ENCODE data around the gene BMPR1B.
"Not testable (repeated sequence)": the region's sequence is repeated elsewhere in the genome, so short reads cannot be mapped to it uniquely, and the experiment has no call there.

BMPR1B gene

DNA sequence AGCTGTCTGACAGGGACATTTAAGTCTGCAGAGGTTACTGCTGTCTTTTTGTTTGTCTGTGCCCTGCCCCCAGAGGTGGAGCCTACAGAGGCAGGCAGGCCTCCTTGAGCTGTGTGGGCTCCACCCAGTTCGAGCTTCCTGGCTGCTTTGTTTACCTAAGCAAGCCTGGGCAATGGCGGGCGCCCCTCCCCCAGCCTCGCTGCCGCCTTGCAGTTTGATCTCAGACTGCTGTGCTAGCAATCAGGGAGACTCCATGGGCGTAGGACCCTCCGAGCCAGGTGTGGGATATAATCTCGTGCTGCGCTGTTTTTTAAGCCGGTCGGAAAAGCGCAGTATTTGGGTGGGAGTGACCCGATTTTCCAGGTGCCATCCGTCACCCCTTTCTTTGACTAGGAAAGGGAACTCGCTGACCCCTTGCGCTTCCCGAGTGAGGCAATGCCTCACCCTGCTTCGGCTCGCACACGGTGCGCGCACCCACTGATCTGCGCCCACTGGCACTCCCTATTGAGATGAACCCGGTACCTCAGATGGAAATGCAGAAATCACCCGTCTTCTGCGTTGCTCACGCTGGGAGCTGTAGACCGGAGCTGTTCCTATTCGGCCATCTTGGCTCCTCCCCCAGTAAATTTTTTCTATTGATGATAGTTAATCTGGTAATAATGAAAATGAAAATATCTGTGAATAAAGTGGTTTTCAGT is 83.6 kb downstream of the BMPR1B start:
- not testable (repeated sequence) for DNase-seq

DNA sequence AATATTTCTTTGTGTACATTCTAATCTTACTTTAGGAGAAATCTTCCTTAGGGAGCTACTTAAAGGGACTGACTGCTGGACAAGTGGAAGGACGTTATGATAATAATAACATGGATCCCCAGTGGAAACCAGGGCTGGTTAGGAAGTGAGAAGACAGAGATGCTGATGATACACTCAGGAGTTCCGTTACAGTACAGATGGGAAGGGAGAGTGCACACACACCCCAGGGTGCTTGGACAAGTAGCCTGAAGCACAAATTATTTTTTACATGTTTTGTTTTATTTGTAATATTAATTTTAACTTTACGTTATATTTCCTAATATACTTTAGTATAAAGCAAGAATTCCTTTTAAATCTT is 84.1 kb downstream of the BMPR1B start:
- no peak for DNase-seq

DNA sequence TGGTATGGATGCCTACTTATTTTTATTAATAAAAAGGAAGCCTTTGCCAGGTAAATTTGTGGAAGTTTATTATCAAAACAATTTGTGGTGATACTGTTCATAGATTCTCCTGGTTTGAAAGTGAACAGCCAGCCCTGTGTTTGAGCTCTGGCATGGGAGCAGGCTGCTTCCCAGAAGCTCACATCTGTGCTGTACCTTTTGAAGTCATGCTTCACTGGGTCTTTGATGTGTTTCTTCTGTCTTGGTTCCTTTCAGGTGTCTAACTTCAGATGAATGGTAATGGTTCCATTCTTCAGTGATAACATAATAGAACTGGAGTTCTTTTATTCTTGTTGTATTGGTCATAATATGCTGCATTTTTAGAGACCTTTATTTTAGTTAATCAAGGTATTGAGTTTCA is 85.5 kb downstream of the BMPR1B start:
- no peak for DNase-seq

DNA sequence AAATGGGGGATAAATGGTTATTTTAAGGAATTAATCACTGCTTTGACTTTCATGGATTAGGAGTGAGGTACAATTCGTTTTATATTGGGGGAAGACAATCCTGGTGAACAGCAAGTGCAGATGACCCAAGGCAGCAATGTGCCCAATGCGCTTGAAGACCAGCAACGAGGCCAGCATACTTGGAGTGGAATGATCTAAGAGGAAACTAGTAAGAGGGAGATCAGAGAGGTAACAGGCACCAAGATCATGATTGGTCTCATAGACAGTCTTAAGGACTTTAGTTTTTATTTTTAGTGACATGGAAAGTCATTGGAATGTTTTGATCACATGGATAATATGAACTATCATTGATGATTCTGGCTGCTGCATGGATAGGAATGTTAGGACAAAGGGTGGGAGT is 90.6 kb downstream of the BMPR1B start:
- no peak for DNase-seq

DNA sequence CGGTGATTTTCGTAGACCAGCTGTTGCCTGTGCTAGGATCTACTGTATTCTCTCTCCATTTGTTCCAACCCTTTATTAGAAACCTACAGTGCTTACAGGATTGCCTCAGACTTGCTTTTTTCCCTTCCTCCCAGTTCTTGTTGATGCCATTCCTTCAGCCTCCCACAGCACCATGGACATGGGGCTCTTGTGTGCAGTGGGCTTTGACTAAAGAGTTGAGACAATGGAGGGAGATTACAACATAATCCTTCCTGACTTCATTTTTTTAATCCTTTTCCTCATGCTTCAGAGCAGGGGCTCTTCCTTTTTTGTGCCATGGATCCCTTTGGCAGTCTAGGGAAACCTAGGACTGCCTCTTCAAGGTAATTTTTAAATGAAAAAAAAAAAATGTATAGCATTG is 92.1 kb downstream of the BMPR1B start:
- DNase-seq = no peak

DNA sequence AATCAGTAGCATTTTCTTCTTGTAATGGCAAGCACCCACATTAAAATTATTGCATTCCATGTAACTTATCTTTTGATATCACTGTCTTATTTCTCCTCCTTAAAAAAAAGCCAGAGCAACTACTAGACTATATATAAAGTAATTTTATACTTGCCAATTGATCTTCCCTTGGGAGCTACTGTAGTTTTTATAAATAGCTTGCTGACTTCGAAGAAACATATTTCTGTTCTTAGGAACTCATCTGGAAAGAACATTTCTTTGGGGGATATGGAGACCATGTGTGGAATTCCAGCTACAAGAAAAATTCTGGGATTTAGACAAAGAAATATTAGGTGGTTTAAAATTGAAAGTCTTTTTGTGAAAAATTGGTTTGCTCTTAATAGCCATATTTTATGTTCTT is 94.9 kb downstream of the BMPR1B start:
- no peak for DNase-seq

DNA sequence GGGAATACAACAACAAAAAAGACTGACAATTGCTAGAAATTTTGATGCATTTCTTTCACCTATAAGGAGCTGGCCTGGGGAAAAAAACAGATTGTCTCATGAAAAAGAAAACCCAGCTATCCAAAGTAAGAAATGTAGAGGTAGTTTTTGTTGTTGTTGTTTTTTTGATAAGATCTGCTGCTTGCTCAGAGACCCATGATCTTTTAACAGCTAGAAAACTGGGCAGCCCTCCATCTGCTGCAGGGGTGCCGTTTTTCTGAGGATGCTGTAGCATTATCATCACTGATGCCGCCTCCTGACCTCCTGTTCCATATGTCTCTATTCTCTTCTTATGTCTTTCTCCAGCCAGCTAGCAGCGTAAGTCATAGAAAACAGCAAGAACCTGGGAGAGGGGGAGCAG is 98.3 kb downstream of the BMPR1B start:
- no peak for DNase-seq

DNA sequence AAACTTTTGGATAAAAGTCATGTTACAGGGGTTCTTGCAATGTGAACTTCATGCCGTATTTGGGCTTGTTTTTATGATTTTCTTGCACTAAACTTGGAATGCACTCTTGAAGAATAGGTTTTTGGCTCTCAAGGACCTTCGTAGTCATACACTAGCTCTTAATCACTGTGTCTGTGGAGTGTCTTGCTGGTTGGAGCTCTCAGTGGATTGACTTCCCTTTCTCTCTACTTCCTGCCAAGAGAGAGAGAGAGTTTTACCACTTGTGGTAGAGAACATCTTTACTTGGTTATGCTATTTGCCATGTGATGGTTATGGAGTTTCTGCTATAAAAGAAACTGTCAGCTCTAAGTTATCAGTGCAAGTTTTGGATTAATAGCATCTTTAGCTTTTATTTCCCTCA is 112.4 kb downstream of the BMPR1B start:
- no peak for DNase-seq

DNA sequence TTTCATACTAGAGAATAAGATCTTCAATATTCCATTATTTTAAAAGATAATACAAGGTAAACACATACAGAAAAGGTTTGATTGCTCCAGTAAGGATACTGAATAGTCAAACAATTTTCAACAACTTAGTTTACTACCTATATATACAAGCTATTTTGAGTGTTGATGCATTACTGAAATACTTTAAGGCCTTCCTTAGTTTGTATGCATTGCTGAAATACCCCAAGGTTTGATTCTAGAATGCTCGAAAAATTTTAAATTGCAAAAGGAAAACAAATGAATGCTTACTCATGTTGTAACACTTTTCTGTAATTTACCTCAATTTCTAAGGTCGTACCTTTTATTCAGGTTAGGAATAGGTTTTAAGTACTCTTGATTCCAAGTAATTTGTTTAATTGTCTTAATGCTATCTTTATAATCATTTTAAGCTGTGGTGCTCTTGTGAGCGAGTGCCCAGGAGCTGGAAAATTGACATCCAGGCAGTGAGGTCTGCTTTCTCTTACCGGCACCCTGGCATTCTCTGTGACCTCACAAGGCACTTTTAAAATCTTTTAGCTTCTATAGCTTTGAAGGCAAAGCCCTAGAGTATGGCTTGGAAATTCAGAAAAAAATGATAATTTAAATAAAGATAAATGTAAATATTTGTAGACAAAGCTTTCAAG is 114.0 kb downstream of the BMPR1B start:
- DNase-seq = no peak

DNA sequence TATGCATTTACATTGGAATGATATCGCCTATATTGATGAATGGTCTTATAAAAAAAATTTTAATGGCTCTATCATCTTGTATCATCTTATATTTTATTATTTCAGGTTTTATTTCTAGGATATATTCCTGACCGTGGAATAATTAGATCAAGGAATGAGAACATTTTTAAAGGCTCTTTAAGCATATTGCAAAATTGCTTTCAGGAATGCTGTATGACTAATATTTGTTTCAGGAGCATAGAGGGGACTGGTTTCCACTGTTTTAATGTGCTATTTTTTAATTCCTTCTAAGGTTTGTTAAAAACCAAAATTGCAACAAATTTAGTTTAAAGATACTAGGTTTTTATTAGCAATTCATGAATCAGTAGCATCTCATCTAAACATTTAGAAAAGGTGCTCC is 120.2 kb downstream of the BMPR1B start:
- no peak for DNase-seq

DNA sequence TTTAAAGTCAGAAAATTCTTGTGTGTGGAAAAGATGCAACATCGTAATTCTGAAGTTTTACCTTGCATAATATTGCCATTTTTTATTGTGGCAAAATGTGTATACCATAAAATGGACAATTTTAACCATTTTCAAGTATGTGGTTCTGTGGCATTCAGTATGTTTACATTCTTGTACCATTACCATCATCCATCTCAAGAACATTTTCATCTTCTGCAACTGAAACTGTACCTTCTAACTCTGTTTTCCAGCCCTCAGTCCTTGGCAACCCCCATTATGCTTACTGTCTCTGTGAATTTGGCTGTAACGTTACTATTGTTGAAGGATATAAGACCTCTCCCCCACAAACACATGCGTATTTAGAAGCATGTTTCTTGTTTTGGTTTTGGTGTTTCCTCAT is 123.2 kb downstream of the BMPR1B start:
- no peak for DNase-seq

DNA sequence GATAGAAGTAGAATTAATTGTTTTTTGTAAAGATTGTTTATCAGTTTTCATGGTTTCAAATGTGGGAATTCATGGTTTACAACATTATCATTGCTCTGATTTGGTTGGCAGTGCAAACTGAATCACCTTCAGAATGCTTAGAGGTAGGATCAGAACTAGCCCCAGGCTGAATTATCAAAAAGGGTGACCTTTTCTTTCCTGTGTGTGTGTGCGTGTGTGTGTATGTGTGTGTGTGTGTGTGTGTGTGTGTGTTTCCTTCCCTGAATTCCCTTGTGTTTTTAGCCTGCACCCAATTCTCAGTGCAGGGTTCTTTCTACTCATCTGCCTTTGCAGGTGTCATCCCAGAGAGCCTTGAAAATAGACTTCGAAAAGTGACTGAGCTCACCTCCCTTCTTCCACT is 125.0 kb downstream of the BMPR1B start:
- no peak for DNase-seq

DNA sequence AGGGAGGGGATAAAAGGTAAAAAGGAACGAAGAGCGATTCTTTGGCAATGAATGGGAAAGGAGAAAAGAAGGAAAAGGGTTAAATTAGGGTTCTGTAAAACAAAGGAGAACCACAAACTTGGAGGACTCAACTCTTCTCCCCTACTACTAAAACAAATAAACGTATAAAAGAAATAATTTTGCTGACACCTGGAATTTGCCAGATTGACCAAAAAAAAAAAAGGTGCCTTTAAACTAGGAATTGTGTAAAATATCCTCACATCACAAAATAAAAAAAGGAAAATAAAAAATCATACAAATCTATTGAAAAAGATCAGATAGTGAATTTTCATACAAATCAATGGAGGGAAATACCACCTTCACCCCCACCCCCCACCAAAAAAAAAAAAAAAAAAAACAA is 129.3 kb downstream of the BMPR1B start:
- no peak for DNase-seq

DNA sequence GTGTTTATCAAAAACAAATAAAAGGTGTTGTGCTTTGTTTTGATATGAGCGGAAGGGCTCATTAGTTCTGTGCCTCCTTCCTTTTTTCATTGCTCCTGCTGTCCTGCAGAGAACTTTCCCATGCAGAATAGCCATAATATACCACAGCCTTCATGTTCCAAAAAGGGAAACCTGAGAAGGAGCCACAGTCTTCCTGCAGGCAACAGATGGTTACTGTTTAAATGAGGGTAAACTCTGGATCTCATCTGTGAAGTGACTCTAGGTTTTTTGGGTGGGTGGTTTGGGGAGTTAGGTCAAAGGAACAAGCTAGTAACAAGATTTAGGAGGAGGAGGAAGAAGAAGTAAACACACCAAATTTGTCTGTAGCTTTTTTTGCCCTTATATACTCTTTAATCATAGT is 131.8 kb downstream of the BMPR1B start:
- DNase-seq = no peak

DNA sequence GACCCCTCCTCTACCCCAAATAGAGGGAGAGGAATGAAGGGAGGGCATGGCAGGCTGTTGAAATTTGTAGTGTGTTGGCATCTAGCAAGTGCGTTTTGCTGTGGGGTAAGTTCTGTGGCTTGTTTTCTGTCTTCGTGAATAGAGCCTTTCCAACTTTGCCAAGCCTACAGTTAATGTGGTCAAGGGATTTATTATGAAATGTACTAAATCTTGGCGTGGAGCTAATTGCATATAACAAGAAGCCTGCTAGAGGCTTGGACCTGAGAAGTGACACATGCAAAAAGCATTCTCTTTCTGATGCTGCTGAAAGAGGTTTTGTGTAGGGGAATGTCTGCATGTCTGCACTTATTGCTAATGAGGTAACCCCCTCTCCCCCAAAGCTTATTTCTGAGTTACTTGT is 132.2 kb downstream of the BMPR1B start:
- DNase-seq = no peak

DNA sequence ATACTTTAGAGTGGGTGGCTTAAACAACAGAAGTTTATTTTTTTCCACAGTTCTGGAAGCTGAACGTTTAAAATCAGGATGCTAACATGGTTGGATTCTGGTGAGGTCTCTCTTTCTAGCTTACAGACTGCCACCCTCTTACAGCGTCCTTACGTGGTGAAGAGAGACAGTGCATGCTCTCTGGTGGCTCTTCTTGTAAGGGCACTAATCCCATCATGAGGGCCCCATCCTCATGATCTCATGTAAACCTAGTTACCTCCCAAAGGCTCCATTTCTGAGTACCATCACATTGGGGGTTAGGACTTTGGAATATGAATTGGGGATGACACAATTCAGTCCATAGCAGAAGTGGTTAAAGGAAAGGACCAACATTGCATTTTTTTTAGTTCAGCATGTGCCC is 132.8 kb downstream of the BMPR1B start:
- DNase-seq = no peak

DNA sequence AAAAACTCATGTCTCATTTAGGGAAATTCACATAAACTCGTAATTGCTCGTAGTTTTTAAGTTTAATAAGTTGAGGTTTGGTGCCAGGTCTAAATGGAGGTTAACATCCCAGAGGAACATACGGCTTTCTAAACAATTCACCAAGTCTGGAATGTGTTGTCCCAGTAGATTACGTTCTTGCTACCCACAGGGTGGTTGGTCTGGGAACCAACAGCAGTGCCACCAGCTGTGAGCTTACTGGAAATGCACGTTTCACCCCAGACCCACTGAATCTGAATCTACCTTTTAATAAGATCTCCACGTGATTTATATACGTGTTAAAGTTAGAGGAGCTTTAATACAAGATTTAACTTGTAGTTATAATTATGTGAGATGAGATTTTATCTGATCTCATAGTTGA is 134.3 kb downstream of the BMPR1B start:
- DNase-seq = no peak

DNA sequence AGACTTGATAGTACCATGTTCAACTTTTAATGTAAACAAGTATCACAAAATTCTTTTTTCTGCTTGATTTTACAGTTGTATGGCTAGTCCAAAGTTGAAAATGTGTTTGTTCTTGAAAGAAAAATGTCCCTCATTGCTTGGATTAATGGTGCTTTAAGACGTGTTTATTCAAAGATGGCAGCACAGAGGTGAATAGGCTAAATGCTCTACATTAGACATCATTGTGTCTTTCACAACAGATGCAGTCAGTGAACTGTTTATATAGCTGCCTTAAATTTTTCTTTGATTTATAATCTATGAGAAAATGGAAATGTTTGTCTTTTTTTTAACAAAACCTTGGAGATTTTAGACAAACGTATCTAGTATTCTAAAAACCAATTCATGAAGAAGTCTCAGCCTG is 137.3 kb downstream of the BMPR1B start:
- DNase-seq = no peak

DNA sequence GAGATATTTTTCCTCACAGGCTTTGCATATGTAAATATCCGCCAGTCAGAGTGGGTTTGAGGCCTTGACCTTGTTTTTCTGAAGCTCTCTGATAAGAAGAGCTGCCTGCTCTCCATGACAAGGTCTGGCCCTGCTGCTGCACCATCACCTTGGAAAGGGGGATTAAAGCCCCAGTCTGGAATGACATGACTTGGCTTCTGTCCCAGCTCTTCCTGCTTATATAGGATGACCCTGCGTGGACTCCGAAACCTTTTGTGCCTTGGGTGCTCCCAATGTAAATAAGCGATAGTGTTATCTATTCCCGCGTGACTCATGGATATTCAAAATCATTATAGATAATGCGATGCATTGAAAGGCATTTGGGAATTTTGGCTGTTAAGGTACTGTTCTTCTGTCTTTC is 139.3 kb downstream of the BMPR1B start:
- no peak for DNase-seq

DNA sequence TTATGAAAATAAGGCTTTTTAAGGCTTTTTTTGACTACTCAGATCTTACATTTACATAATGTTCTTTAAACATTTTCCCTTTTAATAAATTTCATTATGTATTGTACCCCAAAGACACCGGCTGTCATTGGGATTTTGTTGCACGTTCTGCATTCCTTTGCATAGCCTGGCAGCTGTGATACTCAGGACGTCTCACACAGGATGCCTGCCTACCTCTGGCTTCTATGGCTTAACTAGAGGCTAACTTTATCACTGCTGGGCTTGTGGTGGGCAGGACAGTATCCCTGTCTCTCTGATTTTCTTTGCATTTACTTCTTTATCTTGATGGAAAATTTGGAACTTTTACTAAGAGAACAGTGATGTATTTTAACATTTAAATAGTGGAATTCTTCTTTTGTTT is 147.8 kb downstream of the BMPR1B start:
- DNase-seq = no peak

DNA sequence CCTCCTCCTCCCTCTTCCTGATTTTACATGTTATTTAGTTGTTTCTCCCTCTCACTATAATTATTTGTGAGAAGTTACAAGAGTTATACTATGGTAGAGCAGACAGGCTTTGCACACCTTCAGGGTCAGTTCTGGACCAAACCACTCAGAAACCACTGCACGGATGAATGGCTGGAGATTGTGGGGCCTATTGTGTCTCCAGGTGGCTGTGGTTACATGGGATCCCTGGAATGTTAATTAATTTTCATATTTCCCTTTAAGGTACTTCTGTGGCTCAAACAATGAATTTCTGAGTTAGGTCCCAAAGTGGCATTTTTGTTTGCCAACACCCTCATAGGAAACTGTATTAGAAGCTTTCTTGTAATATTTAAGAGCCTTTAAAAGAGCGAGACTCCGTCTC is 151.9 kb downstream of the BMPR1B start:
- DNase-seq = no peak

DNA sequence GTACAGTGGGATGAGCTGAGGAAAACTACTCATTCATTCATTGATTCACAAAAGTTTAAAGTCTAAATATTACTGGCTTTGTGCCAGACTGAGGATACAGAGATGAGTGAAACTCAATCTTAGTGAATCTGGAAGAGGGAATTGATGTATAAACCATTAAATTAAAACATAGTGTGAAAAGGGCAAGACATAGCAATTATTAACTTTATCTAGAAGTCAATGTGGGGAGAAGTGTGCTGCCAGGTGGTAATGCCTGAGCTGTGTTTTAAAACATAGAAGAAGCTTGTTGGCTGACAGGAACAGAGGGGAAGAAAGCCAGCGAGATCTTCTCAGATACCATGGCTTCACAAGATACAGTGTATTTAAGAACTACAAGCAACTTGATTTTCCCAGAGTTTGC is 153.4 kb downstream of the BMPR1B start:
- DNase-seq = no peak

DNA sequence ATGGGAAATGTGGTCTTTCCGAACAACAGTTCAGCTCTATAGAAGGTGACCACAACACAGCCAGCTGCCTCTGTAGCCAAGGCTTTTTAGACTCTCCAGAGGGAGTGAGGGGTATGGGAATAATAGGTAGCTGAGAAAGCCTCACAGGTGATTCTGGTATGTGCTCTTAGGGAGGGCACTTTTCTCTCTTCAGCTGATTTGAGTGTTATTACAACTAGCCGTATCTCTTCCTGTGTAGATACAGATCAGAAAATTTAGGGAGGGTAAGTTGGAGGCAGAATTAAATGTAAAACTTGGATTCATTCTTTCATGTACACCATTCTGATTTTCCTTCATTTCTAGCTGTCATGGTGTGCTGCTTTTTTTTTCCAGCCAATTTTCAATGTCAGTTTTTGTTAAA is 154.9 kb downstream of the BMPR1B start:
- no peak for DNase-seq

DNA sequence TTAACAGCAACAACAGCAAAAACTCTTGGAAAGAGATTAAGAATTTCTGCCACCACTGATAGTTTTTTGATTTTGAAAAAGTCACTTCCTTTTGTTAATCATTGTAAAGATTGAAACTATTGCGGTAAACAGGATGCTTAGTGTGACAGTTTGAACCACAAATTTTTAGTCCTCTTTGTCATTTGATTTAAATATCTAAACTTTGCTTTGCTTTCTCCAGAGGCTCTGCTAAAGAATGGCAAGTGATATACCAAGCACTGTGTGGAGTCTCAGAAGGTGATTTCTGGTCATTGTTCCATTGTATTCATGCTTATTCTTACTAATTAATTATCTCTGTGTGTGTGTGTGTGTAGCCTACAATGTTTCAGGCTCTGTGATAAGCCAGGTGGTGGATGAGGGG is 155.6 kb downstream of the BMPR1B start:
- DNase-seq = no peak

DNA sequence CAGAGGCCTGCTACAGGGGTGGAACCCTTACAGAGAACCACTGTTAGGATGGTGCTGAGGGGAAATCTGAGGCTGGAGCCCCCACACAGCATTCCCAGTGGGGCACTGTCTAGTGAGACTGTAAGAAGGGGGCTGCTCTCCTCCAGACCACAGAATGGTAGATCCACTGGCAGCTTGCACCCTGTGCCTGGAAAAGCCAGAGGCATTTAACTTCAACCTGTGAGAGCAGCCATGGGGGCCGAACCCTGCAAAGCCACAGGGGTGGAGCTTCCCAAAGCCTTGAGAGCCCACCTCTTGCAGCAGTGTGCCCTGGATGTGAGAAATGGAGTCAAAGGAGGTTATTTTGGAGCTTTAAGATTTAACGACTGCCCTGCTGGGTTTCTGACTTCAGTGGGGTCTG is 159.4 kb downstream of the BMPR1B start:
- no peak for DNase-seq

Data from NCI-H1436 treated with DMSO at 0.1 percent for 48 hours (cell line).